Transverse colon (tissue), 4 donors: ENCODE data around the gene NRG2.

Experiments used
- POLR2A ChIP-seq: fragments of 450-650 bp; IDR thresholded peaks from one replicate; pipeline ENCODE4 v1.6.1; 2016; ENCODE audit warnings: antibody characterized with exemption, mild to moderate bottlenecking, moderate library complexity
- POLR2AphosphoS5 ChIP-seq, 3 donors: sonication (generic); formaldehyde crosslinking; IDR thresholded peaks; one replicate each; pipeline ENCODE4 v1.6.1; 2016; ENCODE audit warnings: antibody characterized with exemption in 3 of 3
- TF ChIP-seq, protein P1 (sequence below), 5 experiments: fragments of 200-600 bp in 3 of 5; fragments of 450-650 bp in 2 of 5; sonication (generic) in 3 of 5; IDR thresholded peaks; 1 replicate in 2 of 5; 2 replicates in 3 of 5; pipeline ENCODE4 v1.5.1; 2016 to 2017; ENCODE audit warnings: antibody characterized with exemption in 5 of 5, inconsistent platforms in 3 of 5, mild to moderate bottlenecking in 2 of 5, moderate library complexity in 1 of 5

DNA sequence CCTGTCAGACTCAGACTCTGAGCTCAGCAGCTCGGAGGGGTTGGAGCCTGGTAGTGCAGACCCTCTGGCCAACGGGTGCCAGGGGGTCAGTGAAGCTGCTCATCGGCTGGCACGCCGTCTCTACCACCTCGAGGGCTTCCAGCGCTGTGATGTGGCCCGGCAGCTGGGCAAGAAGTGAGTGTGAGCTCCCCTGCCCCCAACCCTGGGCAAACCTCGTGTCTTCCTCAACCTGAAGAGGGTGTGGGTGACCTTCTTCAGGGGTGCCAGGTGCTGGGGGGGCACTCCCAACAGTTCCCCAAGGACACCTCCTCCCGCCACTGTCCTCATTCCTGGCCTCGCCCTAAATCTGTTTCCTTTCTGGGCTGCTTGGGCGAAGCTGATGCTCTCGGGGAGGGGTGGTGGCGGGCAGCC is 228.9 kb downstream of the NRG2 start:
- TF ChIP-seq POLR2AphosphoS5 (IDR thresholded peaks at IDR 0.05) (no peak), POLR2A (no peak)
- TF ChIP-seq, protein P1, sequence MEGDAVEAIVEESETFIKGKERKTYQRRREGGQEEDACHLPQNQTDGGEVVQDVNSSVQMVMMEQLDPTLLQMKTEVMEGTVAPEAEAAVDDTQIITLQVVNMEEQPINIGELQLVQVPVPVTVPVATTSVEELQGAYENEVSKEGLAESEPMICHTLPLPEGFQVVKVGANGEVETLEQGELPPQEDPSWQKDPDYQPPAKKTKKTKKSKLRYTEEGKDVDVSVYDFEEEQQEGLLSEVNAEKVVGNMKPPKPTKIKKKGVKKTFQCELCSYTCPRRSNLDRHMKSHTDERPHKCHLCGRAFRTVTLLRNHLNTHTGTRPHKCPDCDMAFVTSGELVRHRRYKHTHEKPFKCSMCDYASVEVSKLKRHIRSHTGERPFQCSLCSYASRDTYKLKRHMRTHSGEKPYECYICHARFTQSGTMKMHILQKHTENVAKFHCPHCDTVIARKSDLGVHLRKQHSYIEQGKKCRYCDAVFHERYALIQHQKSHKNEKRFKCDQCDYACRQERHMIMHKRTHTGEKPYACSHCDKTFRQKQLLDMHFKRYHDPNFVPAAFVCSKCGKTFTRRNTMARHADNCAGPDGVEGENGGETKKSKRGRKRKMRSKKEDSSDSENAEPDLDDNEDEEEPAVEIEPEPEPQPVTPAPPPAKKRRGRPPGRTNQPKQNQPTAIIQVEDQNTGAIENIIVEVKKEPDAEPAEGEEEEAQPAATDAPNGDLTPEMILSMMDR (IDR thresholded peaks at IDR 0.05): no peak
